ENCODE results near the gene KCNT1.

DNA sequence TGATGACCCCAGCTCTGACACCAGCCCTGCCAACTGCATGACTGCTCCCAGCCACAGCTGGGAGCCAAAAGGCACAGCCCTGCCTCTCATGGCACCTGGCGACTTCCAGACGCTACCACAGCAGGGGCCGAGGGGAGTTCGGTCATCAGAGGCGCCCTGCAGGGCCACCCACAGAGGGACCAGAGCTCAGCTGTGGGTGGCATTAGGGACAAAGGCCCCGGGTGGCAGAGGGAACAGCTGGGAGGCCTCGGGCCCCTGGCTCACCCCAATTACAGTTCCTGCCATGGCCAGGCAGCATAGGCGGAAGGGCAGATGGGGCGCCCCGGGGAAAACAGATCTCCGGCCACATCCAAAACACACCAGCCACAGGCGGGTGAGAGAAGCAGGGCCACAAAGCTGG is 6.3 kb upstream of the KCNT1 start:
- TF ChIP-seq POLR2AphosphoS5 (IDR thresholded peaks at IDR 0.05; ENCODE audit: low read depth, low read length) (no peak), REST (IDR thresholded peaks at IDR 0.05; ENCODE audit: insufficient read depth in 1 of 2, low read depth in 2 of 2, low read length in 2 of 2) (no peak), SIN3A (IDR thresholded peaks at IDR 0.05; ENCODE audit: borderline replicate concordance, insufficient read depth, low read length) (no peak), TAF1 (IDR thresholded peaks at IDR 0.05; ENCODE audit: borderline replicate concordance, insufficient read depth, low read length) (no peak)

Measured in PFSK-1 (cell line).